Ovary (tissue), 9 donors: ENCODE results near the gene CYLD. TPM values are rescaled to one million over a fixed set of nuclear protein-coding genes. Genes with fewer than 3 reads are reported as not detected.

ENCODE experiments used
- DNase-seq, 5 donors: peaks; one replicate each; pipeline ENCODE4 v3.0.0-alpha.2; 2019 to 2020
- H3K27ac ChIP-seq, 2 donors: fragments of 200-600 bp; one replicate each; pipeline versions ENCODE4 v1.5.1 to v1.8.0; 2019 to 2022
- H3K27me3 ChIP-seq: fragments of 200-600 bp; one replicate; pipeline ENCODE4 v1.8.0; 2022
- H3K36me3 ChIP-seq: fragments of 200-600 bp; sonication (generic); one replicate; pipeline ENCODE4 v1.5.1; 2019
- H3K4me1 ChIP-seq: one replicate; pipeline ENCODE4 v1.8.1; 2013; ENCODE audit warnings: mild to moderate bottlenecking, moderate library complexity; ENCODE audit not compliant: insufficient read depth
- H3K4me3 ChIP-seq: fragments of 200-600 bp; sonication (generic); one replicate; pipeline ENCODE4 v1.5.1; 2017
- H3K9me3 ChIP-seq, 2 donors: fragments of 200-600 bp in 1 of 2; sonication (generic) in 1 of 2; one replicate each; pipeline versions ENCODE4 v1.5.1 to v1.8.1; 2013 to 2019; ENCODE audit warnings: mild to moderate bottlenecking in 1 of 2, moderate library complexity in 1 of 2
- CTCF ChIP-seq, 3 donors: fragments of 450-650 bp in 2 of 3; fragments of 200-600 bp in 1 of 3; IDR thresholded peaks; one replicate each; pipeline versions ENCODE4 v1.5.1 to v1.8.0; 2016 to 2022; ENCODE audit warnings: antibody characterized with exemption in 3 of 3, mild to moderate bottlenecking in 1 of 3
- EP300 ChIP-seq: sonication (generic); formaldehyde crosslinking; IDR thresholded peaks from one replicate; pipeline ENCODE4 v1.6.1; 2017; ENCODE audit warnings: antibody characterized with exemption
- POLR2A ChIP-seq: fragments of 450-650 bp; IDR thresholded peaks from one replicate; pipeline ENCODE4 v1.6.1; 2017; ENCODE audit warnings: antibody characterized with exemption, mild to moderate bottlenecking, moderate library complexity
- WGBS, 3 donors: extraction: QIAGEN DNeasy Blood & Tissue Kit in 1 of 3; methylation state at CpG; one replicate each; pipeline versions ENCODE4 v1.1.5 to v1.1.7; 2013 to 2017; 5-methylcytosine and 5-hydroxymethylcytosine counted together
- intact Hi-C, 4 donors: fragments of 100-400 bp; cut with DNase I; formaldehyde crosslinking; loops; one replicate each; pipeline versions ENCODE4 v1.11.0 to v1.15.1; 2022 to 2023
- polyA plus RNA-seq, 2 donors: library from polyadenylated mRNA; stranded (reverse); fragments of 200-250 nt in 1 of 2; fragments of 350-450 nt in 1 of 2; fragmentation: Illumina TruSeq in 1 of 2; extraction: RNeasy Lipid Tissue Mini Kit (QIAGEN cat#74804) in 1 of 2; gene quantifications; one replicate each; pipeline ENCODE4 v1.2.3, GENCODE V29; 2013 to 2014
- total RNA-seq, 7 donors: library from RNA; depleted of rRNA in 2 of 7; stranded (reverse); fragments of >200 nt in 2 of 7; fragmentation: NEBNext Ultra II Directional in 3 of 7; extraction: Animal tissue kit (Norgen Biotek cat#: 25700) in 3 of 7; gene quantifications; one replicate each; pipeline versions ENCODE4 v1.1.0 to v1.2.4, GENCODE V29; 2016 to 2023
- donor health status: DM: no; HTN: no; CAD: no; lungs with moderate emphysema.
- donor health status: DM: no; HTN: no; CAD: no.
- donor health status: Bipolar disorder and iron deficiency.
- donor health status: DM: yes; HTN: yes; CAD: no.
- donor health status: DM: no; HTN: no; CAD: no.
- donor health status: DM: yes; HTN: yes; CAD: no.

Gene CYLD
- total and polyA plus RNA-seq, 9 donors = 11.2 to 57.6 (median 38.6) TPM

- no peak overlapping the region for H3K27ac ChIP-seq
- H3K9me3 ChIP-seq = no peaks in the 10 kb centered on the region
- no peaks in the 10 kb centered on the region for H3K27me3 ChIP-seq
- H3K4me3 ChIP-seq = no peak overlapping the region
- no peak for DNase-seq
- intact Hi-C loops = no loop called here
- TF ChIP-seq POLR2A (no peak), CTCF (IDR thresholded peaks at IDR 0.05) (no peak), EP300 (no peak)
- WGBS, 3 donors = 86 to 89% (median 87%) methylated on average over 7 of the region's 7 CpGs
- no peaks in the 10 kb centered on the region for H3K36me3 ChIP-seq
- H3K4me1 ChIP-seq = peaks cover 5% of the 10 kb centered on the region
Observed at GRCh38 chr16:50733468-50733867, 8.4 kb upstream of the CYLD start.

GRCh38 chr16:50735629-50736122 lies 6.2 kb upstream of the CYLD start:
- intact Hi-C loops = no loop called here
- peaks cover 5% of the 10 kb centered on the region for H3K4me1 ChIP-seq
- no peaks in the 10 kb centered on the region for H3K9me3 ChIP-seq
- TF ChIP-seq POLR2A (no peak), EP300 (no peak), CTCF (IDR thresholded peaks at IDR 0.05) (no peak)
- DNase-seq = no peak
- H3K27me3 ChIP-seq = no peaks in the 10 kb centered on the region
- no peaks in the 10 kb centered on the region for H3K36me3 ChIP-seq
- no peak overlapping the region for H3K4me3 ChIP-seq
- 78 to 82% (median 80%) methylated on average over 7 of the region's 7 CpGs for WGBS, 3 donors
- H3K27ac ChIP-seq = no peak overlapping the region

DNA sequence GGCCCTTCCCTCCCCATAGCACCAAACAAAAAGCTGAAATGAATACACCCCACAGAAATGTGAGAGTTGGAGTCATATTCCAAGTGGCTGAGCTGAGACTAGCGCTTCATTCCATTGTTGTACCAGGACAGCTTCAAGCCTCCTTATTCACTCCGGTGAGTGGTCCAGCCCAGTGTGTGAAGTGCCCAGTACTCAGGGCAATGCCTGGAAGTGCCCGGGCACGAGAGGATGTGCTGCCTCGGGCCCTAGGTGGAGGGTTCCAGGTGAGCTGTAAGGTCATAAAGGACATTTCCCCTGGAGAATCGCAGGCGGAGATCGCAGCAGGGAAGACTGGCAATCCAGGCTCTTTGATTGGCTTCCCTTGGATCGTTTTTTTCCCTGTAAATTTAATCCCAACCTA lies 5.4 kb upstream of the CYLD start:
- Histone ChIP-seq H3K27ac (no peak overlapping the region), H3K9me3 (no peaks in the 10 kb centered on the region), H3K36me3 (no peaks in the 10 kb centered on the region), H3K4me3 (no peak overlapping the region), H3K27me3 (no peaks in the 10 kb centered on the region), H3K4me1 (peaks cover 2% of the 10 kb centered on the region)
- intact Hi-C loops = no loop called here
- no peak for TF ChIP-seq EP300
- no peak for TF ChIP-seq CTCF (IDR thresholded peaks at IDR 0.05)
- no peak for TF ChIP-seq POLR2A
- WGBS, 3 donors = 81 to 86% (median 85%) methylated on average over 9 of the region's 9 CpGs
- DNase-seq = no peak

DNA sequence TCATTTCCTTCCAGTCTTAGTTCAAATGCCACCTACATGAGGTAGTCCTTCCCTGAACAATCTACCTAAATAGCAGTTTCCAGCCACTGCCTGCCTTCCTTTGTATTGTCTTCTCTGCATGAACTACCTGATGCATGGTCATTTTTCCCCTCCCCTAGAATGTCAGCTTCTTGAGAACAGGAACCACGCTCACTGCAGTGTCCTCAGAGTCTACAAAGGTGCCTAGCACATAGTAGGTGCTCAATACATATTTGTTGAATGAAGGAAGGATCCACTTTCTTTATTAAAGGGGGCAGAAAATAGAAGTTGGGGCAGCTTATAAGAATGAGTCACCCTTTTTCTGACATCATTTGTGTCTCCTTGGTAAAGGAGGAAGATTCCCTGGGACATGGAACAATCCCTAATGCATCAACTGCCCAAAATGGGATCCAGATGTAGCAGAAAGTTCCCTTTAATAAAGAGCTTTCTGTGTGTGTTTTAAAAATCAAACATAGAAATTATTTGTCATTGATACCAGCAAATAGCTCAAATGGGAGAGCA lies 4.4 kb upstream of the CYLD start:
- no peak for TF ChIP-seq EP300
- no peak for TF ChIP-seq POLR2A
- Histone ChIP-seq H3K4me1 (no peaks in the 10 kb centered on the region), H3K27me3 (no peaks in the 10 kb centered on the region), H3K9me3 (no peaks in the 10 kb centered on the region), H3K27ac (no peak overlapping the region), H3K4me3 (no peak overlapping the region), H3K36me3 (no peaks in the 10 kb centered on the region)
- intact Hi-C loops = no loop called here
- DNase-seq = no peak
- 85 to 94% (median 87%) methylated on average over 1 of the region's 1 CpG for WGBS, 3 donors

DNA sequence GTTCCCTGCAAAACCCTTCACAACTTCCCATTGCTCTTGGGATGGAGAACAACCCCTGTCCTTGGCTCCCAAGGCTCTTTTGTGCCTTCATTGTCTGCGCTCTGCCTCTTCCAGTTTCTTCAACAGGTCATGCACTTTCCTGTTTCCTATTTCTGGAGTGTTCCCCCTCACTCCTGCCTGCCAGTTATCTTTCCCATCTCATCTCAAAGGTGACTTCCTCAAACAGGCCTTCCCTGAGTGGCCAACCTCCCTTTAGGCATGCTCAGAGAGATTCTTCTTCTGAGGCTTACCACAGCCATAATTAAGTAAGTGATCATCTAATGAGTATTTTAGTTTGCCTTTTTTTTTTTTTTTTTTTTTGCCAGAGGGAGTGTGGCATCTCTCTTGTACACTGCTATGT lies 2.9 kb upstream of the CYLD start:
- 91 to 97% (median 92%) methylated on average over 1 of the region's 1 CpG for WGBS, 3 donors
- H3K4me1 ChIP-seq = no peaks in the 10 kb centered on the region
- H3K27ac ChIP-seq = no peak overlapping the region
- no peak for DNase-seq
- H3K27me3 ChIP-seq = no peaks in the 10 kb centered on the region
- no peaks in the 10 kb centered on the region for H3K9me3 ChIP-seq
- intact Hi-C loops = no loop called here
- H3K4me3 ChIP-seq = no peak overlapping the region
- TF ChIP-seq POLR2A (no peak), CTCF (IDR thresholded peaks at IDR 0.05) (no peak), EP300 (no peak)
- H3K36me3 ChIP-seq = no peaks in the 10 kb centered on the region
